SU-DHL-6 (cell line): ENCODE results near the gene ELMO1.

ENCODE experiments used
- H2AFZ ChIP-seq: fragments of 200-600 bp; sonication (generic); 2 replicates; pipeline ENCODE4 v1.6.1; 2014; ENCODE audit warnings: low read depth, mild to moderate bottlenecking, moderate library complexity, mixed read lengths, antibody characterized with exemption, low read length; ENCODE audit not compliant: severe bottlenecking
- H3F3A ChIP-seq: fragments of 200-600 bp; shearing (Covaris generic); 2 replicates; pipeline ENCODE4 v1.6.0; 2016; ENCODE audit warnings: antibody characterized with exemption, mild to moderate bottlenecking; ENCODE audit not compliant: insufficient read depth
- H3K27ac ChIP-seq: fragments of 200-600 bp; sonication (generic); 2 replicates; pipeline ENCODE4 v1.5.1; 2016; ENCODE audit warnings: low read depth, mild to moderate bottlenecking, low read length, moderate library complexity, mixed read lengths
- H3K27me3 ChIP-seq: fragments of 200-600 bp; sonication (generic), shearing (Covaris generic); 2 replicates; pipeline ENCODE4 v1.6.0; 2014; ENCODE audit warnings: mild to moderate bottlenecking, low read length
- H3K36me3 ChIP-seq: fragments of 200-600 bp; sonication (generic); 2 replicates; pipeline ENCODE4 v1.6.1; 2014; ENCODE audit warnings: mild to moderate bottlenecking, low read length, mixed read lengths
- H3K4me2 ChIP-seq: fragments of 300-600, 200-600 bp; shearing (Covaris generic), sonication (generic); 2 replicates; pipeline ENCODE4 v1.6.0; 2014; ENCODE audit warnings: low read length, low read depth, mild to moderate bottlenecking; ENCODE audit not compliant: poor library complexity, severe bottlenecking
- H3K4me3 ChIP-seq: fragments of 200-600 bp; sonication (generic); 2 replicates; pipeline ENCODE4 v1.5.1; 2014; ENCODE audit warnings: antibody characterized with exemption, low read length, mild to moderate bottlenecking, mixed read lengths; ENCODE audit not compliant: insufficient read depth, poor library complexity, severe bottlenecking
- H3K79me2 ChIP-seq: fragments of 200-600 bp; sonication (generic); 2 replicates; pipeline ENCODE4 v1.6.1; 2014; ENCODE audit warnings: mild to moderate bottlenecking, low read length, moderate library complexity; ENCODE audit not compliant: insufficient read depth
- H3K9ac ChIP-seq: fragments of 200-600 bp; sonication (generic); 2 replicates; pipeline ENCODE4 v1.7.0; 2014; ENCODE audit warnings: mild to moderate bottlenecking, low read length
- H3K9me2 ChIP-seq: fragments of 200-600 bp; sonication (generic); replicated peaks from 2 replicates; pipeline ENCODE4 v1.6.1; 2014; ENCODE audit warnings: low read length; ENCODE audit not compliant: insufficient read depth
- H3K9me3 ChIP-seq: fragments of 200-600 bp; sonication (generic); 2 replicates; pipeline ENCODE4 v1.6.1; 2014; ENCODE audit warnings: low read length, mixed read lengths; ENCODE audit not compliant: insufficient read depth
- H4K20me1 ChIP-seq: fragments of 200-600 bp; sonication (generic); 2 replicates; pipeline ENCODE4 v1.6.1; 2014; ENCODE audit warnings: low read depth, mild to moderate bottlenecking, antibody characterized with exemption, low read length, moderate library complexity, mixed read lengths
- EZH2phosphoT487 ChIP-seq: fragments of 200-600 bp; sonication (generic), shearing (Covaris generic); conservative IDR thresholded peaks from 2 replicates; pipeline ENCODE4 v1.6.1; 2018; ENCODE audit warnings: mild to moderate bottlenecking, antibody characterized with exemption, low read length, moderate library complexity, mixed read lengths
- TF ChIP-seq, protein P1 (sequence below): fragments of 200-600 bp; sonication (generic); IDR thresholded peaks from one replicate; pipeline ENCODE4 v1.5.1; 2017; ENCODE audit warnings: antibody characterized with exemption, mild to moderate bottlenecking, low read length, moderate library complexity; ENCODE audit not compliant: insufficient read depth, poor library complexity, severe bottlenecking

The ELMO1 gene

DNA sequence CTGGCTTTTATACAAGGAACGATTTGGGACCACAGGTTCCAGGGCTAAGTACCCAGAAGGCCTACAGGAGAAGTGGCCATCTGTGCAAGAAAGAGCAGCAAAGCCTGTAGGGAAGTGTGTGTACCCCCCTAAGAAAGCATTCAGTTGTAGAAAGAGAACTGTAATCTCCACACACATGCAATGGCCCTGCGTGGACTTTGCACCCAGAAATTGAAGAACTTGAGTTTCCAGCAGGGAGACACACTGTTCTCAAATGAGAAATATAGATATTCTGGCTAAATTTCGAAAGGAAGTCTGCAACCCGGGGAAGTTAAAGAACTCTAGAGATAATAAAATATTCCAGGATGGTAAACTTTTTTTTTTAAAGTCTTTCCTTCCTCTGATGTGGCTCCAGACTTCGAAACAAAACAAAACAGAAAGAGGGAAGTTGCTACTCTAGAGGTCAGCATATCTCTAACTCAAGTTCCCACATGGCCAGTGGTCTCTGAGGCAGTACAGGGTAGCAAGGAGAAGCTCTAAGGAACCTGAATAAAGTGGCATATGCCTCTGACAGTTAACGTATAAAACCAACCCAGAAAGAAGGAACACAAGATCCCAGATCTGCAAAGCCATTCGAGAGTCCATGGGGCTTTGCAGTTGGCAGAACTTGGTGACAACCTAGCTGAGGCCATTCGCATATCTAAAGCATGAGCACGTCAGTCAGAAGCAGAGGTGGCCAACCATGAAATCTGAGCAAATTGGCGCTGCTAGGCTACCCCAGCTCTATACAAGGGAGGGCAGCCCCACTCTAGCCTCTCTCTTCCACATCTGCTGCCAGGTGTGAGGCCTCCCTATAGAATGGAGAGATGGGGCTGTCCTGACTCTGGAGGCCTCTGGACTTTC, 56.6 kb downstream of the ELMO1 start:
- Histone ChIP-seq H3K9ac (no peak overlapping the region), H4K20me1 (no peaks in the 10 kb centered on the region), H3K36me3 (no peaks in the 10 kb centered on the region), H3K79me2 (no peaks in the 10 kb centered on the region), H3K4me3 (no peak overlapping the region), H3F3A (no peaks in the 10 kb centered on the region), H3K9me3 (no peaks in the 10 kb centered on the region), H3K27ac (no peak overlapping the region), H3K9me2 (no peaks in the 10 kb centered on the region), H2AFZ (no peak overlapping the region), H3K4me2 (no peak overlapping the region), H3K27me3 (no peaks in the 10 kb centered on the region)
- TF ChIP-seq EZH2phosphoT487, result no peak
- TF ChIP-seq, protein P1, sequence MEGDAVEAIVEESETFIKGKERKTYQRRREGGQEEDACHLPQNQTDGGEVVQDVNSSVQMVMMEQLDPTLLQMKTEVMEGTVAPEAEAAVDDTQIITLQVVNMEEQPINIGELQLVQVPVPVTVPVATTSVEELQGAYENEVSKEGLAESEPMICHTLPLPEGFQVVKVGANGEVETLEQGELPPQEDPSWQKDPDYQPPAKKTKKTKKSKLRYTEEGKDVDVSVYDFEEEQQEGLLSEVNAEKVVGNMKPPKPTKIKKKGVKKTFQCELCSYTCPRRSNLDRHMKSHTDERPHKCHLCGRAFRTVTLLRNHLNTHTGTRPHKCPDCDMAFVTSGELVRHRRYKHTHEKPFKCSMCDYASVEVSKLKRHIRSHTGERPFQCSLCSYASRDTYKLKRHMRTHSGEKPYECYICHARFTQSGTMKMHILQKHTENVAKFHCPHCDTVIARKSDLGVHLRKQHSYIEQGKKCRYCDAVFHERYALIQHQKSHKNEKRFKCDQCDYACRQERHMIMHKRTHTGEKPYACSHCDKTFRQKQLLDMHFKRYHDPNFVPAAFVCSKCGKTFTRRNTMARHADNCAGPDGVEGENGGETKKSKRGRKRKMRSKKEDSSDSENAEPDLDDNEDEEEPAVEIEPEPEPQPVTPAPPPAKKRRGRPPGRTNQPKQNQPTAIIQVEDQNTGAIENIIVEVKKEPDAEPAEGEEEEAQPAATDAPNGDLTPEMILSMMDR, result no peak

DNA sequence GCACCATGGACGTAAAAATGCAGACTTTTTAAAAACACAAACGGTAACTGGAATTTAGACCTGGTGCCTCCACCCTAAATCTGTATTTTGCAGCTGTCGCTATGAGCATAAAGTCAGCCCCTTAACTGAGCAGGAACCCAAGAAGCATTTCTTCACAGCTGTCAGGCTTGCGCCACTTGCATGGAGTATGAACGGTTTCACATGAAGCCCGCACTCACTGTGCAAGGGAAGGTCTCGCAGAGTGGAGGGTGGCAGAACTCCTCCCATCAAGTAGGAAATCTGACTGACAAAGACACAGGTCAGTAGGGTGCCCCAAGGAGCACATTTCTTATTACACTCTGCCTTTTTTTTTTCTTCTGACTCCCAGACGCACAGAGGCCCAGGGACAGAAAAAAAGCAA, 58.5 kb downstream of the ELMO1 start:
- TF ChIP-seq, protein P1, result no peak
- no peak for TF ChIP-seq EZH2phosphoT487
- no peak overlapping the region for H3K27ac ChIP-seq
- no peaks in the 10 kb centered on the region for H3K9me2 ChIP-seq

DNA sequence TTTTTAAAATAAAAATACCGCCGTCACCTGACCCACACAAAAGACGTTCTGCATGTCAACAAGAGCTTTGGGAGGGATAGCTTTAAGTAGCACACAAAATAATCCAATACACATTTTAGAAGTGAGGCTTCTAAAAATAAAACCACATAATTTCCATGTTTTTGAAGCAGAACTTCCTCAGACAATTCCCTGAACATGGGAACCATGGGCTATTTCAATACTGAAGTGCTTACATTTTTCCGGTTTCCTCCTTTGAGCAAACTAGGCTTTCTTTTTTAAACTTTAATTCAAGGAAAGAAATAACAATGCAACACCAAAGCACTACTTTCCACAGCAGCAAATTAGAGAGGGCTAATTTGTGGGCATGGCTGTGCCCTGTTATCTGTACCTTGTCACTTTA, 59.9 kb downstream of the ELMO1 start:
- Histone ChIP-seq H3K27me3 (no peaks in the 10 kb centered on the region), H4K20me1 (no peaks in the 10 kb centered on the region), H3K9ac (no peak overlapping the region), H2AFZ (no peak overlapping the region), H3F3A (no peaks in the 10 kb centered on the region), H3K4me3 (no peak overlapping the region), H3K79me2 (no peaks in the 10 kb centered on the region), H3K9me3 (no peaks in the 10 kb centered on the region), H3K4me2 (no peak overlapping the region), H3K27ac (no peak overlapping the region), H3K9me2 (no peaks in the 10 kb centered on the region), H3K36me3 (no peaks in the 10 kb centered on the region)
- no peak for TF ChIP-seq EZH2phosphoT487
- TF ChIP-seq, protein P1, result no peak

More for the DNA sequence above, 58.5 kb downstream of the ELMO1 start:
- H3F3A ChIP-seq, result no peaks in the 10 kb centered on the region
- no peaks in the 10 kb centered on the region for H3K79me2 ChIP-seq
- no peak overlapping the region for H3K4me2 ChIP-seq
- no peaks in the 10 kb centered on the region for H3K27me3 ChIP-seq
- no peaks in the 10 kb centered on the region for H3K36me3 ChIP-seq
- H3K9me3 ChIP-seq, result no peaks in the 10 kb centered on the region
- no peak overlapping the region for H2AFZ ChIP-seq
- H4K20me1 ChIP-seq, result no peaks in the 10 kb centered on the region
- no peak overlapping the region for H3K4me3 ChIP-seq
- H3K9ac ChIP-seq, result no peak overlapping the region
